HG02588 (cell line): ENCODE measurements around the gene HOXB3.

Source experiments
- ATAC-seq: cut with Tn5 transposase; IDR thresholded peaks from one replicate; pipeline ENCODE4 v1.9.1; 2021; ENCODE audit warnings: mild to moderate bottlenecking, moderate library complexity; ENCODE audit not compliant: unreplicated experiment

HOXB3 gene

GRCh38 chr17:48613862-48614694 is 24.0 kb upstream of the HOXB3 start:
- ATAC-seq = no peak

- ATAC-seq = no peak
These were observed 23.0 kb upstream of the HOXB3 start for GRCh38 chr17:48612854-48613691.

- ATAC-seq = no peak
These were observed 22.4 kb upstream of the HOXB3 start for GRCh38 chr17:48612456-48612853.

GRCh38 chr17:48611681-48612455 is 21.8 kb upstream of the HOXB3 start:
- ATAC-seq = no peak

GRCh38 chr17:48611213-48611612 is 21.2 kb upstream of the HOXB3 start:
- ATAC-seq = no peak

- ATAC-seq = no peak
These were observed 20.5 kb upstream of the HOXB3 start, which contains the start of gene HOXB7 for GRCh38 chr17:48610282-48611211. HOXB7 (minus strand) TSS chr17:48611017; CDS start chr17:48610918, 99 bp downstream.

- no peak for ATAC-seq
These were observed 19.8 kb upstream of the HOXB3 start for GRCh38 chr17:48609759-48610281.

GRCh38 chr17:48609033-48609432 is 19.0 kb upstream of the HOXB3 start:
- no peak for ATAC-seq

- no peak for ATAC-seq
These were observed 18.4 kb upstream of the HOXB3 start for GRCh38 chr17:48608494-48608834.

GRCh38 chr17:48606892-48607614 is 17.0 kb upstream of the HOXB3 start:
- ATAC-seq = no peak

GRCh38 chr17:48605991-48606891 is 16.2 kb upstream of the HOXB3 start:
- ATAC-seq = no peak

GRCh38 chr17:48605409-48605919 is 15.4 kb upstream of the HOXB3 start:
- no peak for ATAC-seq

- ATAC-seq = no peak
These were observed 14.8 kb upstream of the HOXB3 start, which contains the start of gene HOXB6 for GRCh38 chr17:48604770-48605329. HOXB6 (minus strand) TSS chr17:48604986; CDS start chr17:48598150, 6,836 bp downstream.

- no peak for ATAC-seq
These were observed 14.1 kb upstream of the HOXB3 start for GRCh38 chr17:48603959-48604769.

- peak; percentile 10 for ATAC-seq
These were observed 11.7 kb upstream of the HOXB3 start for GRCh38 chr17:48601539-48602425.

- no peak for ATAC-seq
These were observed 11.1 kb upstream of the HOXB3 start for GRCh38 chr17:48601207-48601538.
